Stimulated activated CD4-positive, alpha-beta T cell treated with anti-CD3 and anti-CD28 coated beads, Interleukin-12 subunit alpha, Interleukin-12 subunit beta, amount 100 ng/mL, for 48 hours (primary cell): ENCODE results near the gene LIN28B.
"Not testable (repeated sequence)": the region's sequence is repeated elsewhere in the genome, so short reads cannot be mapped to it uniquely, and the experiment has no call there.

Experiments
- DNase-seq, 3 donors: peaks; one replicate each; pipeline ENCODE4 v3.0.0-alpha.2; 2020; ENCODE audit warnings: low read depth in 2 of 3, low spot score in 1 of 3

LIN28B gene

DNA sequence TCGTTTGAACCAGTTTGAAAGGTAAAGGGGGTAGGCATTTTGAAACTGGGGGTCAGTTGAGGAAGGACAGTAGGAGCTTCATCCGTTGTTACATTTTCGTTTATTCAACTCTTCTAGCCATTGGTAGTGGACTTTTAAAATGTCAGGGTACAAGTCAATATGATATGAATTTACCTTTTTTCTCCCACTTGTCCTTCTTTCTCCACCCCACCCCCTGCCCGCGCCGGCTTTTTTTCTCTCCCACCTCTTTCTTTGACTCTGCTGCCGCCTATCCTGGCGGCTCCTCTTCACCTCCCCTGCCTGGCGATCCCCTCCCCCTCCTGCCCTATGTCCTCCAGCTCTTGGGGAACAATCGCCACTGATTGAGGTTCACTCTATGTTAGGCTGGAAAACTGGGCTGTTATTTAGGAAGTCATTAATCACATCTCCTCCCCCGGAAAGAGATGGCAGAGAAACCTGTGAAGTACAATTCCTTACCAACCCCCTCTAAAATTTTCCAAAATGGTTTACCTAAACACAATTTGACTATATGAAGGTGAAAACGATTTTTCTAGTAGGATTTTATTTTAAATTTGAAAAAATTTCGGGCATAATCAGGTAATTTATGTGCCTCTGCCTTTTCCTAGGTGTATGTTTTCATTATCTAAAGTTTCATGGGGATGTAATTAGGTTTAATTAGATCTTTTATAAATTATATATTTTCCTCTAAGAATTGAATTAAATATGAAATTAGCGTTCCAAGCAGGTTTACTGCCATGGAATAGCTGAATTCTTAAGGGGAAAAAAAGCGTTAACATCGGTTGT lies 778 bp upstream of the LIN28B start:
- no peak for DNase-seq

DNA sequence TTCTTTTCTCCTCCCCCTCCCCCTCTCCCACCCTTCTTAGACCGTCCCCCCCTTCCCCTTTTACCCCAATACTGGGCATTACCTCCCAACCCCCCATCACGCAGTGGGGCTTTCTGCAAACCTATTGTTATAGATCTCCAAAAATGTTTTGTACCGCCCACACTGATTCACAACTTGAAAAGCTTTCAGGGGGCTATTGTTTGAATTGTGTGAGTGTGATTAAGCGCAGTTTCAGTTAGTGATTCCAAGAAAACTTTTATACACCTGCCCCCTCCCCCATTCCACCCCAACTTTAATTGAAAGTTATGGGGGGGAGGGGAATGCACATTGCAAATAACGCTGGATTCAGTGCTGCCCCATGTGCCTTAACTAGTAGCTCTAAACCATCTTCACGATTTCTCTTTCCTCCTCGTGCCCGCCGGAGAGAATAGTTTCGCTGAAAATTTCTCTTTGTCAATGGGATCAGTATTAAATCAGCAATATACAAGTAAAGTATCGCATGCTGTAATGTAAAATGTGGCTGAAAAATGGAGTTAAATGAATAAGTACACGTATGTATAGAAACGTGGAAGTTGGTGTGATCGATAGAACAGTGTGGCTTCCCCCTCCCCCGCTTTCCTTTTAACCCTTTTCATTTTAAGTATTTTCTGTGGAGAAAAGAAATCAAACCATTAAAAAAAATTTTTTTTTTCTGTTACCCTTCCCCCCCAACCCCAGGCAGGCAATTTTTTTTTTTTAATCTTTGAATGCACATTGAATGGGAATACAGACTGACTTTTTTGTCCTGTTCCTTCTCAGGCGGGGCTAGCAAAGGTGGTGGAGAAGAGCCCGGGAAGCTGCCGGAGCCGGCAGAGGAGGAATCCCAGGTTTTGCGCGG lies 632 bp downstream of the LIN28B start:
- no peak for DNase-seq

DNA sequence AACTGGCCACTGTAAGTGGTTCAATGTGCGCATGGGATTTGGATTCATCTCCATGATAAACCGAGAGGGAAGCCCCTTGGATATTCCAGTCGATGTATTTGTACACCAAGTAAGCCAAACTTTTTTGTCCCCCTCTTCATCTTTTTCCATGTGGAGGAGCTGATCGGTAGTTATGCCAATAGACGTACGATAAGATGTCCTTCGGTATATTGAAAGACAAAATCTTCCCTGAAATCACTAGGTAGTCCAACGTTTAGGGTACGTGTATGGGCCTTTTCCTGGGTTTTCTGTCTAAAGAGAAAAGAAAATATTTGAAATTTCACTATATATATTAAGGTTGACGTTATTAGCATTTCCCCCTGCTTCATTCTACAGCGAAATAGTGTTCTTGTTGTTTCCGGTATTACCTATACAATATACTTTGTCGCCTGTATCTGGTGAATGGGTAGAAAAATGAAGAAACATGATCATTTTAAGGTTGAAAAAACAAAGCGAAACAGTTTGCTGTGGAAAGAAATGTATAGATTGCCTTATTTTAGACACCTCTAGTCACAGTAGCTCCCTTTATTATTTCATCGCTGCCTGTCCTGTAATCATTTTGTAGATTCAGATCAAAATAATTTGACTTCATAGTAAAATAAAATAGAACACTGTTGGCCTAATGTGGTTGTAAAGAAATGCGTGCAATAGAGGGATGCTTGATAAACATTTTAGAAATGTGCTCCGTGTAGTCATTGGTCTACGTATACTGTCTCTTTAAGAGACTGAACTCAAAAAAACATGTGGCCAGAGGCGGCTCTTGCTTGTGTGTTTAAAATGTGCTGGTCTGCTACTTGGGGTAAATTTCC lies 1.5 kb downstream of the LIN28B start:
- DNase-seq, result no peak

DNA sequence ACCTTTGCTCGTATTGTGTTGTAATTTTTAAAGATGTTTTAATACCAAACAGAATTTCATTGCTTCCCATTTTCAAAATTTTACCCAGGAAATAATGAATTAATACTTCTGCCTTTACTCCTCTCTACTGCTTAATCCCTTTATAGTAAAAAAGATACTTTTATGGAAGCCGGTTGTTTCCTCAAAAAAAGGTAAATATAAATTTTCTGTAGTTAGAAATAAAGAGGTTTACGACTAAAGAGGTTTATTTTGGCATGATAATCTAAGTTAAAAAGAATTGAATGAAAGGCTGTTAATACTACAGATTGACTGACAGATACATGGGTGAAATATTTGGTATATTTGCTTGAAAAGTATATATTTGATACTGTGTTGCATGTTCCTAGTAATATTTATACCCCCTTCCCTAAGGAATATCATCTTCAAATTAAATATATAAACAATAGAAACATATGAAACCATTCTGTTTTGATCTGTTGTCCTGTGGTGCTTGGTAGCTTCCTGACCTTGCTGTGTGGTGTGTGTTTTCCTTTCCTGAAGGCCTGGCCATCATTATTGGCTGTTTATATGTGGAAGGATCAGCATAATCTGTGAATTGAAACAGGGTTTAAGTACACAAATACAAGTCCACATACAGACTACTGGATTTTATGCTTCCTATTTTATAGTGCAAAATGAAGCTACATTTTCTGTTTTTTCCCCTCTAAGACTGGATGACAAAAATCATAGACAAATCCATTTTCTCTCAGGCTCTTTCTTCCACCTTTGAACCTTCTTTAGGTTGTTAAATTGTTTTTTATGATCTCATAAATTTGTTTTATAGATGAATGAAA lies 2.3 kb downstream of the LIN28B start:
- DNase-seq, result no peak

DNA sequence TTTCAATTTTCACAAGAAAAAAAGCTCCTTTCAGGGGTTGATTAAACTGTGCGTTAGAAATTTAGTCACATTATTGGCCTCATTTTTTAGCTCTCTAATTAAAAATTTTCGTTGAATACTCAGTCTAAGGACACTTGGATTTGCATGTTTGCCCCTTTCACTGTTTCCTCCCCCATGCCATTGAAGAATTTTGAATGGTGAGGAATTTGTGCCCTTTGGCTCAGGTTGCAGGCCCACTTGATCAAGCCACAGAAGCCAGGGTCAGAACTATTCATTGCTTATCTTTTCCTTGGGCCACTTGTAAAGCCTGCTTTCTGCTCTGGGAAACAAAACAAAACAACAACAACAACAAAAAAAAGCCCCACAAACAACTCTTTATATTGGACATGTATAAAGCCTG lies 12.2 kb downstream of the LIN28B start:
- DNase-seq, result no peak

DNA sequence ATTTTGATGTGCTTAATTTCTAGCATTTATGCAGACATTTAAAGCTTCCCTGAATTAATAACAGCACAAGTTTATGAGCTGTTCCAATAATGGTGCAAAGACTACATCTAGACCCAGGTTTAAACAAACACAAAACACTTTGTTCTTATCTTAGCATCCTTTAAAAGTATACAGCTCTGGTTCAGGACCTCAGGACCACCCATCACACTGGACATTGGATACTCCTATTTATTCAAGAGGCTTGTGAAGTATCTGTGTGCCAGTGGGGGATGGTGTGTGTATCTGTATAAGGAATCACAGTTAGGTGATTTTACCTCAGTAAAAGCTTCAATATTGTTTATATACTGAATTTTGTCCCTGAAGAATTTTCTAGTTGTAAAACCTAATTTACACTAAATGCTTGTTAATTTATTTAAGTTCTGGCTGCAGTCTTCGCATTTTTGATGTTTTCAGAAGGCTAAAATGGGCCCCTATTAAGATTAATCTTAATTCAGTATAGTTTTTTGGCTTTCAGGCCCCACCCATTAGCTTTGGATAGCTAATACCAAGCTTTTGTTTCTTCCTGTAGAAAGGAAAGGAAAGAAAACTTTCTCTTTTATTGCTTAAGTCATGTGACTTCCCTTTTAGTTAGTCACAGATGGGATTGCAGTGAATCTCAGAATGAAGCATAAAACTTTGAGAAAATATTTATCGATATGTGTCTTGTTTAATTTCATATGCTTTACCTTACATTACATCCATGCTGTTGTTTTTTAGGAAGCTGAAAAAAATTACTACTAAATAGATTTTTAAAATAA lies 13.1 kb downstream of the LIN28B start:
- DNase-seq, result no peak

DNA sequence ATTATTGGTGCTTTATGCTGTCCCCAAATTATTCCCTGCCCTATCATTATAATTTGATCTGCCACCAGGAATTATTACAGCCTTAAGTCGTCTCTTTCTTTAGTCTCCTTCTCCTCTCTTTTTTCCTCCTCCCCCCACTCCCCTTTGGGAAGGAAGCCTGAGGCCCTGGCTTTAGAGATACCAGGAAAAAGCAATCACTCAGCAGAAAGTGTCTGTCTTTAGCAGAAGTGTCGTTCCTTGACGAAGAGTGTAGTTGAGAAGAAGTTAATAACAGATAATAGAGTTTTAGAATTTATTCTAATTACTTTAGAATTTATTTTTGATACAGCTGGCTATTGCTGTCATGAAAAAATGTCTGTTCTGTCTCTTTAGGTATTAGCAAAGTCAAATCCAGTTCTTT lies 16.5 kb downstream of the LIN28B start:
- DNase-seq, result no peak

DNA sequence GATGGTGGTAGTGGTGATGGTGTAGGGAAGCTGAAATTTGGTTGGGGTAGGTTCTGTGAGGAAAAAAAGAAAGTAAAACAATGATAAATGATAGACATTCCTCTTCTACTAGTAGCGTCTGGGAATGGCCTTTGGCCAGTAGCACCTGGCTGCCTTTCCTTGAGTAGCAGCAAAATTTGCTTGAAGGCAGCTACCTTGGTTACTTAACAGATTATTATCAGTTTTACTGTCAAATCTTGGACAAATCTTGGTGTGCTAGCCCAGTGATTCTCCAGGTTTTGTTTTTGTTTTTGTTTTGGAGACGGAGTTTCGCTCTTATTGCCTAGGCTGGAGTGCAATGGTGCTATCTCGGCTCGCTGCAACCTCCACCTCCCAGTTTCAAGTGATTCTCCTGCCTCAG lies 26.4 kb downstream of the LIN28B start:
- no peak for DNase-seq

DNA sequence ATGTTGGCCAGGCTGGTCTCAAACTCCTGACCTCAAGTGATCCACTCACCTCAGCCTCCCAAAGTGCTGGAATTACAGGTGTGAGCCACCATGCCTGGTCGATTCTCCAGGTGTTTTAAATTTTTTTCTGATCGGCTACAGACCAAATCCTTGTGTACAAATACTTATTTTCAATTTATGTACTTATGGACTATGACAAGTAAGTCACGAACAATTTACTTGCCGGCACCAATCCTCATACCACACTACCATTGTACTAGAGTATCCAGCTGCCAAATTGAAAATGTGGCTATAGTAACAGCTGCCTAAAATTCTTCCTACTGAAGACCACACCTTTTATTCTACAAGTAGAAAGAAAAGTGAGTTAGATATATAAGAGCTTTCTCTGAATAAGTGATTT lies 26.9 kb downstream of the LIN28B start:
- no peak for DNase-seq

DNA sequence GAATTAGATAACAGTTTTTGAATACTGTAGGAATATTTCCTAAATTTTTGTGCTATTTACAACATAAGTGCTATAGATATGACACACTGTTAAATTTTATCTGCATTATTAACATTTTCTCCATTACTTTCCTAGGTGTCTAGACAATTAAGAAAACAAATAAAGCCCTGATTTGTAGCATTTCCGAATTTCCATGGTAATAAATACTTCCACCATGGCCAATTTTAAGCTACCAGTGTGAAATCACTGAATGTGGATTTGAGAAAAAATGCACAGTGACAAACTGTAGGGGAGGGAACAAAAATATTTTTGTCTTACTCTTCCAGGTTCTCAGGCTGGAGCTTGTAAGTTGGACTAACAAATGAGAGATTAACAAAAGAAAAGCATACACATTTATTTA lies 27.9 kb downstream of the LIN28B start:
- no peak for DNase-seq

DNA sequence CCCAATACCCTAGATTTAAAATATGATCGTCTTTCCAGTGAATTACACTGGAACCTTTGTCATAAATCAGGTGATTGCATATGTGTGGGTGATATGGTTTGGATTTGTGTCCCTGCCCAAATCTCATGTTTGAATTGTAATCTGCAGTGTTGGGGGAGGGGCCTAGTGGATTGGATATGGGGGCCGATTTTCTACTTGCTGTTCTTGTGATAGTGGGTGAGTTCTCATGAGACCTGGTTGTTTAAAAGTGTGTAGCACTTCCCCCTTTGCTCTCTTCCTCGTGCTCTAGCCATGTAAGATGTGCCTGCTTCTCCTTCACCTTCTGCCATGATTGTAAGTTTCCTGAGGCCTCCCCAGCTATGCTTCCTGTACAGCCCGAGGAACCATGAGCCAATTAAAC lies 29.0 kb downstream of the LIN28B start:
- not testable (repeated sequence) for DNase-seq

DNA sequence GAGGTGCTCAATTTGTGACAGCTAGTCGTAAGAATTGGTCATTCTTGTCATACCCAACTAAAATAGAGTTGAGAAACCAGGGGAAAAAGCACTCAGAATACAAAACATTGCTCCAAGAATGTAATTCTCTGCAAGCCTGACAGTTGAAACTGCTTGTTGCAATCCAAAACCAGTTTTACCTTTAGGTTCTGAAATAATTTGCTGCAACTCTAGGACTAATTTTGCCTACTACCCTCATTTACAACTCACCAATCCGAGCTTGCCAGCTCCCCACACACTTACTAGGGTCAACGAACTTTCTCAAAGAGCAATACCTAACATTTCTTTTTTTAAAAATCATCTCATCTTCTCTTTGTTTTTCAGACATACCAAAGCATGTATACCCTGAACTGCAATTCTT lies 29.7 kb downstream of the LIN28B start:
- DNase-seq, result no peak

DNA sequence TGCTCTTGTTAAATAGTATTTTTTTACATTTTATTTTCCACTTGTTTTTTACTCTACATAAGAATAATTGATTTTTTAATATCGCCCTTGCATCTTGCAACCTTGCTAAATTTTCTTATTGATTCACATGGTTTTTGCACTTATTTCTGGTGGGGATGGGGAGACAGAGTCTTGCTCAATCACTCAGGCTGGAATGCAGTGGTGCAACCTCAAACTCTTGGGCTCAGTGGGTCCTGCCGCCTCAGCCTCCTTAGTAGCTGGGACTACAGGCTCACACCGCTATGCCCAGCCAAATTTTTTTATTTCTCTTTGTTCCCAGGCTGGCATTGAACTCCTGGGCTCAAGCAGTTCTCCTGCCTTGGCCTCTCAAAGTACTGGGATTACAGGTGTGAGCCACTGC lies 30.3 kb downstream of the LIN28B start:
- DNase-seq, result no peak

DNA sequence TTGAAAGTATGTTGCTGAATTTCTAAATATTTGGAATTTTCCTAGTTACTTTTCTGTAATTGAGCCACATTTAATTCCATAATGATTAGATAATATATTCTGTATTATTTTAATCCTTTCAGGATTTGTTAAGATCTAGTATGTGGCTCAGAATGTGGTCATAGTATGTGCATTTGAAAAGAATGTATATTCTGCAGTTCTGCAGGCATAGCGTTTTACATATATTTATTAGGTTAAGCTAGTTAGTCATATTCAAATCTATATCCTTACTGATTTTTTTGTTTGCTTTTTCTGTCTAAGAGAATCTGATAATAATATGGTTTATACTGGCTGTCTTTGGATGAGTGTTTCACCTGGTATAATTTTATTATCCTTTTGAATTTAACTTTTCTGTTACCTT lies 33.2 kb downstream of the LIN28B start:
- no peak for DNase-seq

DNA sequence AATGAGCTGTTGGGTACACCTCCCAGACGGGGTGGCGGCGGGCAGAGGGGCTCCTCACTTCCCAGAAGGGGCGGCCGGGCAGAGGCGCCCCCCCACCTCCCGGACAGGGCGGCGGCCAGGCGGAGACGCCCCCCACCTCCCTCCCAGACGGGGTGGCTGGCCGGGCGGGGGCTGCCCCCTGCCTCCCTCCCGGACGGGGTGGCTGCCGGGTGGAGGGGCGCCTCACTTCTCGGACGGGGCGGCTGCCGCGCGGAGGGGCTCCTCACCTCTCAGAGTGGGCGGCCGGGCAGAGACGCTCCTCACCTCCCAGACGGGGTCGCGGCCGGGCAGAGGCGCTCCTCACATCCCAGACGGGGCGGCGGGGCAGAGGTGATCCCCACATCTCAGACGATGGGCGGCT lies 34.2 kb downstream of the LIN28B start:
- DNase-seq, result not testable (repeated sequence)

DNA sequence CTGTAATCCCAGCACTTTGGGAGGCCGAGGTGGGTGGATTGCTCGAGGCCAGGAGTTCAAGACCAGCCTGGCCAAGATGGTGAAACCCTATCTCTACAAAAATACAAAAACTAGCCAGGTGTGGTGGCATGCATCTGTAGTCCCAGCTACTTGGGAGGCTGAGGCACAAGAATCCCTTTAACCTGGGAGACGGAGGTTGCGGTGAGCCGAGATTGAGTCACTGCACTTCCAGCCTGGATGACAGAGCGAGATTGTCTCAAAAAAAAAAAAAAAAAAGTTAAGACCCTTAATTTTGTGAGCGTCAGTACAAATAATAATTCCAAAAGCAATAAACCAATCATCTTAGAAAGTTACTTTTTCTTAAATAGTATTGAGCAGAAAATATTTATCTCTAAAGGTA lies 36.7 kb downstream of the LIN28B start:
- DNase-seq, result not testable (repeated sequence)

DNA sequence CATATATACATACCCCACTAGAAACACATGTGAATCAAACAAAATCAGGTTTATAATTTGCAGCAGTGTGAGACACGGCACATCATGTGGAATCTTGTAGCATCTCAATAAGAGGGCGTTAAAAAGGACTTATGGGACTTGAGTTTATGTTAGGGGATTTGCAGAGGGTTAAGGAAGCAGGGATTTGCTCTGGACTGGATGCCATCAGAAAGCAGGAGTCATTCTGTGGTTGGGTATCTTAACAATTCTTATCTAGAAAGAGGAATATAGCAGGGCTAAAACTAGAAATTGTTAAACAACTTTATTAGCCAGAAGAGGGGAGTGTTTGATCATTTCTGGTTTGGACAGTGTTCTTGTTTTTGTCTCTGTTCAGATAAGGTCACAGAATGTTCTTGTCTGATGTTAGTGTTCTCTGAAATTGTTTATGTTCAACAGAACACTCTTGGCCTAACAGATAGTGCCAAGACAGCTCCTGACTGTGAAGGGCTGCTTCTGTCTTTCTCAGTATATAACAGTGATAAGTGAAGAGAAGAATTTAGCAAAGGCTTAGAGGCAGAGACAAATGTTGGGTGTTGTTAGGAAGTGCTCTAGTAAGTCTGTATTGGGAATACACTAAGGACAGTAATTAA lies 39.2 kb downstream of the LIN28B start:
- DNase-seq, result no peak

DNA sequence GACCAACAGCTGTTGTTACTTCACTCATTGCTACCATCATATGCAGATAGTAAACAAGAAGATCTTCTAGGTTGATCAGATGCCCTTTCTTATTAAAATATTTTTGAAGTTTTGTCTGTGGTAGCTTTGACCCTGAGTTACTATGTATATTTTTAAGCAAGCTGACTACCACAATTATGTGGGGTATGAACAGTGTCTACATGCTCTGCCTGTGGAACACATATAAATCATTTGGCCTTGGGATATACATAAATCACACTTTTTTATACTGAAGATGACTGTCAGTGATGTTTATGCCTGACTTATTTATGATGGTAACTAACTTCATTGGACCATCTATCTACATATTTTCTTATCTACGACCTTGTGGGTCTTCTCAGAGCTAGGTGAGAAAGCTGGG lies 44.2 kb downstream of the LIN28B start:
- no peak for DNase-seq

DNA sequence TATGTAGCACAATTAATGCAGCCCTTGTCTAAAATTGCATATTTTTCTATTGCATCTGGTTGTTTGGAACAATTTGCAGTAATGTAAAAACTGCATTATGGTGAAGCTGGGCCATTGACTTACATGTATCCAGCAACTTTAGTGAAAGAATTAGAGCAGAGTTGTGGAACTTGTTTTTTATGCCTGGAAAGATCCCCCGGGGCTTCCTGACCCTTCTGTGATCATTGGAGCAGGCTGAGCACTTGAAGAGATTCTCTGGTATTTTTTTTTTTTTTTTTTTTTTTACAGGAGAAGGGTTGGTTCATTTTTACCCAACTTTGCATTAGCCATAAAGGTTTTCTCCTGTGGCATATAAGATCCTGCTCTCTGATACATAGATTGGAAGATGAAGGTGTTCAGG lies 45.0 kb downstream of the LIN28B start:
- DNase-seq, result no peak
